Progenitor cell of endocrine pancreas (in vitro differentiated cells): ENCODE data around the gene RMDN3. TPM values are rescaled to one million over a fixed set of nuclear protein-coding genes. Genes with fewer than 3 reads are reported as not detected.

Experiments used
- DNase-seq: peaks from one replicate; pipeline ENCODE4 v3.0.0; 2021; ENCODE audit warnings: low spot score; ENCODE audit not compliant: unreplicated experiment
- H3K27ac Mint-ChIP-seq: 2 replicates; pipeline ENCODE4 v1.8.0; 2021; ENCODE audit warnings: mild to moderate bottlenecking, moderate library complexity, mixed read lengths
- H3K27me3 Mint-ChIP-seq: 2 replicates; pipeline ENCODE4 v1.8.0; 2021; ENCODE audit warnings: mixed read lengths
- H3K36me3 Mint-ChIP-seq: 2 replicates; pipeline ENCODE4 v1.8.0; 2022; ENCODE audit warnings: mixed read lengths; ENCODE audit not compliant: insufficient read depth
- H3K4me1 Mint-ChIP-seq: 2 replicates; pipeline ENCODE4 v1.8.0; 2021; ENCODE audit warnings: low read depth, mixed read lengths
- H3K4me3 Mint-ChIP-seq: 2 replicates; pipeline ENCODE4 v1.8.0; 2021; ENCODE audit warnings: low read depth, mild to moderate bottlenecking, moderate library complexity, mixed read lengths
- H3K9me3 Mint-ChIP-seq: 2 replicates; pipeline ENCODE4 v1.8.0; 2021; ENCODE audit warnings: low read depth, mixed read lengths
- total RNA-seq: library from RNA; stranded (reverse); gene quantifications from 2 replicates; pipeline ENCODE4 v1.2.1, GENCODE V29; 2021
- TF ChIP-seq, protein P1 (sequence below): fragments of 200-600 bp; sonication (generic); IDR thresholded peaks from one replicate; pipeline ENCODE4 v1.5.0; 2021; ENCODE audit warnings: antibody characterized with exemption, mild to moderate bottlenecking; ENCODE audit not compliant: unreplicated experiment

The RMDN3 gene
- total RNA-seq, 1 donor from 2014 or later = 25.9 TPM

DNA sequence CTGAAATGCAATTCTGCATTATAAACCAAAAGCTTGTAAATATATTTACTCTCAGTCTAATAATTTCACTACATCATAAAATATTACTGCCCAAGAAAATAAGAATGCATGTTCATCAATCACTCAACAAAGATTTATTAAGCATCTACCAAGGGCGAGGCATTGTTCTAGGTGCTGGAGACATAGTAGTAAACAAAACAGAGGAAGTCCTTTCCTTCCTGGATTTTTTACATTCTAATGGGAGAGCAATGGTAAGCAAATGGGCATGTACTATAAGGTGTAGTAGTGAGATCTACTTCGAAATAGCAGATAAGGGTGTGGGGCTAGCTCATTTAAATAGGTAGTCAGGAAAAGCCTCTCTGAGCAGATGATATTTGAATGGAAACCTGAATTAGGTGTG is 41.0 kb upstream of the RMDN3 start:
- TF ChIP-seq, protein P1, sequence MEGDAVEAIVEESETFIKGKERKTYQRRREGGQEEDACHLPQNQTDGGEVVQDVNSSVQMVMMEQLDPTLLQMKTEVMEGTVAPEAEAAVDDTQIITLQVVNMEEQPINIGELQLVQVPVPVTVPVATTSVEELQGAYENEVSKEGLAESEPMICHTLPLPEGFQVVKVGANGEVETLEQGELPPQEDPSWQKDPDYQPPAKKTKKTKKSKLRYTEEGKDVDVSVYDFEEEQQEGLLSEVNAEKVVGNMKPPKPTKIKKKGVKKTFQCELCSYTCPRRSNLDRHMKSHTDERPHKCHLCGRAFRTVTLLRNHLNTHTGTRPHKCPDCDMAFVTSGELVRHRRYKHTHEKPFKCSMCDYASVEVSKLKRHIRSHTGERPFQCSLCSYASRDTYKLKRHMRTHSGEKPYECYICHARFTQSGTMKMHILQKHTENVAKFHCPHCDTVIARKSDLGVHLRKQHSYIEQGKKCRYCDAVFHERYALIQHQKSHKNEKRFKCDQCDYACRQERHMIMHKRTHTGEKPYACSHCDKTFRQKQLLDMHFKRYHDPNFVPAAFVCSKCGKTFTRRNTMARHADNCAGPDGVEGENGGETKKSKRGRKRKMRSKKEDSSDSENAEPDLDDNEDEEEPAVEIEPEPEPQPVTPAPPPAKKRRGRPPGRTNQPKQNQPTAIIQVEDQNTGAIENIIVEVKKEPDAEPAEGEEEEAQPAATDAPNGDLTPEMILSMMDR = no peak
- Mint-ChIP-seq H3K9me3 (no peaks in the 10 kb centered on the region), H3K4me1 (peaks cover 21% of the 10 kb centered on the region), H3K27ac (no peak overlapping the region), H3K4me3 (no peak overlapping the region), H3K27me3 (no peaks in the 10 kb centered on the region), H3K36me3 (peaks cover 8% of the 10 kb centered on the region)
- DNase-seq = no peak

DNA sequence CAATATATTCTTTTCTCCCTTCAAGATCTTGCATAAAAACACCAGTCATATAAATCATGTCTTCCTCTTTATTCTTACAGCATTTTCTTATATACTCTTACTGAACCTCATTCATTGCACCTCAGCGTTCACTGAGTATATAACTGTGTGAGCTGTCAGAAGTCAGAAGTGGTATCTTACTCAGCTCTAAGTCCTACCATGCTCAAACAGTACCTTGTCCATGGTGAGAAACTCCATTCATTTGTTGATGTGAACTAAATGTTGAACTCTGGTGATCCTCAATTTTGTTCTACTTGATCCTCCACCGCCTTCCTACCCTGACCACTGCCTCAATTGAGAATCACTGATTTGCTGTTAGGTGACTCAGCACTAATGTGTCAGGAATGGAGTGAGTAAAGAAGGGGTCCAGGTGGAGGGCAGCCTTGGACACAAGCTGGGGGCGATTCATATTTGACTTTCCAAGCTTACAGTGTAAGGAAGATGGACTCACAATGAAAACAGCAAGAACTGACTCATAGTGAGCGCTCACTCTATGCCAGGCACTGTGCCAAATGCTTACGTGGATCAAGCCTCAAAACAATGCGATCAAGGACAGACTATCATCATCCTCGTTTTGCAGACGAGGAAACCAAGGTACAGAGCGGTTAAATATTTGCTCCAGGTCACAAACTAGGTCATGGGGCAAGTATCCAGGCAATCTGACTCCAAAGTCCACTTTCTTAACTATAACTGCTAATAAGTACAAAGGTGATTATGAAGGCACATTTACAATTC is 38.3 kb upstream of the RMDN3 start:
- H3K9me3 Mint-ChIP-seq = no peaks in the 10 kb centered on the region
- H3K4me1 Mint-ChIP-seq = peaks cover 17% of the 10 kb centered on the region
- TF ChIP-seq, protein P1 = no peak
- peaks cover 7% of the 10 kb centered on the region for H3K36me3 Mint-ChIP-seq
- peak overlapping the region; percentile 29 for H3K27ac Mint-ChIP-seq
- no peak overlapping the region for H3K4me3 Mint-ChIP-seq
- DNase-seq = no peak
- H3K27me3 Mint-ChIP-seq = no peaks in the 10 kb centered on the region

DNA sequence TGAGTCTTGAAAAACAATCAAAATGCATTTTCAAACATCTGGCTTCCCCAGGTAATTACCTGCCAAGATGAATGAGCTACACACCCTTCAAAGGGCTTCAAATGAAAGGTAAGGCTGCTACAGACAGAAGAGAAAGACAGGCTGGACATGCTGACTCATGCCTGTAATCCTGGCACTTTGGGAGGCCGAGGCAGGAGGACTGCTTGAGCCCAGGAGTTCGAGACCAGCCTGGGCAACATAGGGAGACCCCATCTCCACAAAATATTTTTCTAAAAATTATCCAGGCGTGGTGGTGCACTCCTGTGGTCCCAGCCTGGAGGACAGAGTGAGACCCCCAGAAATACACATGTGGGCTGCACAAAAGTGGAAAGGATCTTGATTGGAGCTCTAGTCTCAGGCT is 37.3 kb upstream of the RMDN3 start:
- TF ChIP-seq, protein P1 = no peak
- no peak overlapping the region for H3K4me3 Mint-ChIP-seq

DNA sequence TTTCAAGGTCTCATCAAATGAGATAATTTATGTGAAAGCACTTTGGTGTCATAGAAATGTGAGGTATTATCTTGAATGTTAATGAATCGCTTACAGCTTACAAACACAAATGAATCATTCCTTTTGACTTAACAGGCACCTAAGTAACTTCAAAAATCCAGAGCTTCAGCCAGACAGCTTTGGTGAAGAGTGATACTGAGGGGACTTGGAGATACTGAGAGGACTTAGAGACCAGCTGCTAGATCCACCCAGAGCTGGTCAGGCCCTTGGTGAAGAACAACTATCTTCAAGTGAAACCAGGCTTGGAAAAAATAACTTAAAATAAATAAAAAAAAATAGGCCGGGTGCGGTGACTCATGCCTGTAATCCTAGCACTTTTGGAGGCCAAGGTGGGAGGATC is 35.7 kb upstream of the RMDN3 start:
- no peak overlapping the region for H3K4me3 Mint-ChIP-seq
- TF ChIP-seq, protein P1 = no peak
- peaks cover 34% of the 10 kb centered on the region for H3K4me1 Mint-ChIP-seq
- no peaks in the 10 kb centered on the region for H3K9me3 Mint-ChIP-seq
- DNase-seq = no peak
- H3K27me3 Mint-ChIP-seq = no peaks in the 10 kb centered on the region
- H3K36me3 Mint-ChIP-seq = peaks cover 5% of the 10 kb centered on the region
- H3K27ac Mint-ChIP-seq = no peak overlapping the region

More for the DNA sequence above, 37.3 kb upstream of the RMDN3 start:
- peaks cover 7% of the 10 kb centered on the region for H3K36me3 Mint-ChIP-seq
- no peaks in the 10 kb centered on the region for H3K27me3 Mint-ChIP-seq
- no peaks in the 10 kb centered on the region for H3K9me3 Mint-ChIP-seq
- H3K4me1 Mint-ChIP-seq = peaks cover 20% of the 10 kb centered on the region
- H3K27ac Mint-ChIP-seq = peak overlapping the region; percentile 43
- no peak for DNase-seq

DNA sequence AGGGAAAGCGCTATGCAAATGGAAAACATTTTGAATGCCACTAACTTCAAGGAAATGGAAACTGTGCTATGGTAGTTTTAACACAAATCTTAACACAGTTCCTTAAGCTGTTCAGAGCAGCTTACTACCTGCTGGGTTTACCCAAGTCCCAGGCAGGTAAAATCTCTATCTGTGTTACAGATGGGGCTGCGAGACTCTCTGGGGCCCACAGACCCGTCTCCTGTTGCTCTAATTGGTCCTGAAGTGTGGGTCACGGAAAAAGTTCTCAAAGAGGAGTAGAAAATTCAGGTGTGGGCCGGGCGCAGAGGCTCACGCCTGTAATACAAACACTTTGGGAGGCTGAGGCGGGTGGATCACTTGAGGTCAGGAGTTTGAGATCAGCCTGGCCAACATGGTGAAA is 34.9 kb upstream of the RMDN3 start:
- Mint-ChIP-seq H3K9me3 (no peaks in the 10 kb centered on the region), H3K4me1 (peaks cover 36% of the 10 kb centered on the region), H3K4me3 (no peak overlapping the region), H3K27ac (peak overlapping the region; percentile 76), H3K36me3 (peaks cover 5% of the 10 kb centered on the region), H3K27me3 (no peaks in the 10 kb centered on the region)
- no peak for DNase-seq
- TF ChIP-seq, protein P1 = no peak
